Measurements from ENCODE around the gene PRRC2A.
A peak's percentile ranks its signal among the peaks of the same experiment; 100 is the strongest.
"Not testable (repeated sequence)": the region's sequence is repeated elsewhere in the genome, so short reads cannot be mapped to it uniquely, and the experiment has no call there.

Gene PRRC2A

GRCh38 chr6:31586599-31587281 lies 33.8 kb upstream of the PRRC2A start:
- H3K4me3 ChIP-seq (ENCODE audit: low read length) = no peak overlapping the region
- DNase-seq (ENCODE audit: low read depth) = no peak
- TF ChIP-seq CTCF (conservative IDR thresholded peaks at IDR 0.05; ENCODE audit: low read depth, low read length) = no peak

GRCh38 chr6:31587791-31588777 lies 32.4 kb upstream of the PRRC2A start:
- no peak for TF ChIP-seq CTCF (conservative IDR thresholded peaks at IDR 0.05; ENCODE audit: low read depth, low read length)
- no peak for DNase-seq (ENCODE audit: low read depth)
- H3K4me3 ChIP-seq (ENCODE audit: low read length) = no peak overlapping the region

GRCh38 chr6:31588871-31589650 lies 31.5 kb upstream of the PRRC2A start:
- DNase-seq (ENCODE audit: low read depth) = no peak
- H3K4me3 ChIP-seq (ENCODE audit: low read length) = no peak overlapping the region

GRCh38 chr6:31590691-31591090 lies 29.8 kb upstream of the PRRC2A start:
- H3K4me3 ChIP-seq (ENCODE audit: low read length); DNase-seq (ENCODE audit: low read depth): not testable (repeated sequence)

More at GRCh38 chr6:31588871-31589650, 31.5 kb upstream of the PRRC2A start:
- no peak for TF ChIP-seq CTCF (conservative IDR thresholded peaks at IDR 0.05; ENCODE audit: low read depth, low read length)

GRCh38 chr6:31592396-31592771 lies 28.1 kb upstream of the PRRC2A start:
- H3K4me3 ChIP-seq (ENCODE audit: low read length) = no peak overlapping the region
- no peak for TF ChIP-seq CTCF (conservative IDR thresholded peaks at IDR 0.05; ENCODE audit: low read depth, low read length)
- no peak for DNase-seq (ENCODE audit: low read depth)

- no peak for DNase-seq (ENCODE audit: low read depth)
- H3K4me3 ChIP-seq (ENCODE audit: low read length) = no peak overlapping the region
- peak; percentile 47 for TF ChIP-seq CTCF (conservative IDR thresholded peaks at IDR 0.05; ENCODE audit: low read depth, low read length)
These were observed 23.5 kb upstream of the PRRC2A start for GRCh38 chr6:31597006-31597405.

- no peak for TF ChIP-seq CTCF (conservative IDR thresholded peaks at IDR 0.05; ENCODE audit: low read depth, low read length)
- H3K4me3 ChIP-seq (ENCODE audit: low read length) = no peak overlapping the region
- no peak for DNase-seq (ENCODE audit: low read depth)
These were observed 13.2 kb upstream of the PRRC2A start for GRCh38 chr6:31607317-31607716.
